ENCODE data around the gene MYOD1.

MYOD1 gene

DNA sequence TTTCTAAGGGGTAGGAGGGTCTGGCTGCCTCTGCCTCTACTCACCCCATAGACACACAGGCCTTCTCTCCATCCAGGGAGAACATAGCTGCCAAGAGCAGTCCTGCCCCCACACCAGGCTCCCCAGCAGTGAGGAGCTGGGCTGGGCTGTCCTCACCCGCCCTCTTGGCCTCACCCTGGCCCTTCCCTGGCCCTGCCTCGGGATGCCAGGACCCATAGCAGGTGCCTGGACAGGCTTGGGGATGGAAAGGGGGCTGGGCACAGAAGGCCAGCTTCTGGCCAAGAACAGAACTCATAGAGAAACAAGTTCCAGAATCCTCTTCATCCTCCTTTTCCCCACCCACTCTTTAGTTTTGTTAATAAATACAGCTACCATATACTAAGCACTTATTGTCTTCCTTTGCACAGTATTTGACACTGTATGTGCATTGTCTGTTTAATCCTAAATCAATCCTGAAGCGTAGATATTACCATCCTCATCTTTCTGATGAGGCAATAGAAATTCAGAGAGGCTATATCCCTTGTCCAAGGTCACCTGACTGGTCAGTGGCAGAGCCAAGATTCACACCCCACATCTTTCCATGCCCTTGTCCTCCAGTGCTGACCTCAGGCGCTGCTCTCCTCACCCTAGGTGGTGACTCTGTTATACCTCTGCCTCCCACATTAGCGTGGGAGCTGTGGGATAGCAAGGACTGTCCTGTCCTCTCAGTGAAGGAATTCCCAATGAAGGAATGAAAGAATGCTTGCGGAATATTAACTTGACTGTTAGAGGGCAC is 22.0 kb upstream of the MYOD1 start:
- no peaks in the 10 kb centered on the region for H3F3A ChIP-seq (ENCODE audit: insufficient read depth, low read length)
- H3K27me3 ChIP-seq (ENCODE audit: insufficient read depth, low read length), result no peaks in the 10 kb centered on the region
- H3K4me3 ChIP-seq (ENCODE audit: low read depth, low read length, poor library complexity, severe bottlenecking), result no peak overlapping the region
- no peak overlapping the region for H3K9ac ChIP-seq (ENCODE audit: low read length)
- no peaks in the 10 kb centered on the region for H3K9me3 ChIP-seq (ENCODE audit: low read length)
- no peaks in the 10 kb centered on the region for H4K20me1 ChIP-seq (ENCODE audit: insufficient read depth, low read length)
- no peaks in the 10 kb centered on the region for H3K79me2 ChIP-seq (ENCODE audit: insufficient read depth, low read length)
- no peaks in the 10 kb centered on the region for H3K9me2 ChIP-seq (ENCODE audit: low read depth, low read length)
- no peak overlapping the region for H2AFZ ChIP-seq (ENCODE audit: low read length)
- H3K4me1 ChIP-seq (ENCODE audit: insufficient read depth, low read length, severe bottlenecking), result no peaks in the 10 kb centered on the region
- no peak overlapping the region for H3K4me2 ChIP-seq (ENCODE audit: low read length)
- no peak for TF ChIP-seq EZH2 (IDR thresholded peaks at IDR 0.05; ENCODE audit: borderline replicate concordance, low read length)
- TF ChIP-seq, protein P1, sequence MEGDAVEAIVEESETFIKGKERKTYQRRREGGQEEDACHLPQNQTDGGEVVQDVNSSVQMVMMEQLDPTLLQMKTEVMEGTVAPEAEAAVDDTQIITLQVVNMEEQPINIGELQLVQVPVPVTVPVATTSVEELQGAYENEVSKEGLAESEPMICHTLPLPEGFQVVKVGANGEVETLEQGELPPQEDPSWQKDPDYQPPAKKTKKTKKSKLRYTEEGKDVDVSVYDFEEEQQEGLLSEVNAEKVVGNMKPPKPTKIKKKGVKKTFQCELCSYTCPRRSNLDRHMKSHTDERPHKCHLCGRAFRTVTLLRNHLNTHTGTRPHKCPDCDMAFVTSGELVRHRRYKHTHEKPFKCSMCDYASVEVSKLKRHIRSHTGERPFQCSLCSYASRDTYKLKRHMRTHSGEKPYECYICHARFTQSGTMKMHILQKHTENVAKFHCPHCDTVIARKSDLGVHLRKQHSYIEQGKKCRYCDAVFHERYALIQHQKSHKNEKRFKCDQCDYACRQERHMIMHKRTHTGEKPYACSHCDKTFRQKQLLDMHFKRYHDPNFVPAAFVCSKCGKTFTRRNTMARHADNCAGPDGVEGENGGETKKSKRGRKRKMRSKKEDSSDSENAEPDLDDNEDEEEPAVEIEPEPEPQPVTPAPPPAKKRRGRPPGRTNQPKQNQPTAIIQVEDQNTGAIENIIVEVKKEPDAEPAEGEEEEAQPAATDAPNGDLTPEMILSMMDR (IDR thresholded peaks at IDR 0.05; ENCODE audit: low read length), result no peak
- H3K27ac ChIP-seq (ENCODE audit: low read depth, low read length, poor library complexity, severe bottlenecking), result no peak overlapping the region
- no peaks in the 10 kb centered on the region for H3K36me3 ChIP-seq (ENCODE audit: insufficient read depth, low read length)

DNA sequence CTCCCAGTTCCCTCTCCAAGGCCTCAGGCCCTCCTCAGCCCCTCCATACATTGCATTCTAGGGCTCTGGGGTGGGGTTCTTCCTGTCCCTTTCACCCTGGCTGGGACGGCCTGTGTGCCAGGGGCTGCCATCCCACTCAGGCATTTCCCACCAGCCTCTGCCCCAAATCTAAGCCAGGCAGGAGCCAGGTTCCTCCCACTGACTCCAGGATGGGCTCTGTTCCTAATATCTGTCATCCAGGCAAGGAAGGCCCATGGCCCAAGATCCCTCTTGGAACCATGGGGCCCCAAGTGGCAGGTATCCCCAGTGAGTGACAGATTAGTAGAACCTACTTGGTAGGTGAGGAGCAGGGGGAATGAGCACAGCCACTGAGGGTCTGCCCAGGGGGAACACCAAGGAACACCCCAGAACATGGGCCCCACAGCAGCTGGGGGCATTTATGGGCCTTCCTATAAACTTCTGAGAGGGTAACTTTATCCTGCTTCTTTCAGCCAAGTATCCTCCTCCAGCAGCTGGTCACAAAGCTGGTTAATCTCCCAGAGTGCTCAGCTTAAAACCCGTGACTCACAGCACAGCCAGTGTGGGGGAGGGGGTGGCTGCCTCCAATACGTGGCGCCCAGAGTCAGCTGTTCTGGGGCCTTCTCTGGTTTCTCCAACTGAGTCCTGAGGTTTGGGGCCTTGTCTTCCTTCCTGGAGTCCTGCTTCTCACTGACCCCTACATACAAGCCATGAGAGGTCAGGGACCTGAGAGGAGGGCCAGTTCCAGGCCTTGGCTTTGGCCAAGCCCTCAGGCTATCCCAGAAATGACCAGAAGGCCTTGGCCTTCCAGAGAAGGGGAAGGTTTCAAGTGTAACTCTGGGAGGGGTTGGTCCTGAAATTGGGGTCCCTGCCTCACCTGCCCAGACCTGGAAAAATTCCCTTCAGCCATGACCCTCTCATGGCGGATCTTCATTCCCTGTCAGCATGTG is 19.9 kb upstream of the MYOD1 start:
- Histone ChIP-seq H4K20me1 (ENCODE audit: insufficient read depth, low read length) (no peaks in the 10 kb centered on the region), H3K27me3 (ENCODE audit: insufficient read depth, low read length) (no peaks in the 10 kb centered on the region), H2AFZ (ENCODE audit: low read length) (no peak overlapping the region), H3K9ac (ENCODE audit: low read length) (no peak overlapping the region), H3K9me3 (ENCODE audit: low read length) (no peaks in the 10 kb centered on the region), H3K4me3 (ENCODE audit: low read depth, low read length, poor library complexity, severe bottlenecking) (no peak overlapping the region), H3K27ac (ENCODE audit: low read depth, low read length, poor library complexity, severe bottlenecking) (no peak overlapping the region), H3K4me2 (ENCODE audit: low read length) (no peak overlapping the region), H3F3A (ENCODE audit: insufficient read depth, low read length) (no peaks in the 10 kb centered on the region), H3K79me2 (ENCODE audit: insufficient read depth, low read length) (no peaks in the 10 kb centered on the region), H3K4me1 (ENCODE audit: insufficient read depth, low read length, severe bottlenecking) (no peaks in the 10 kb centered on the region), H3K36me3 (ENCODE audit: insufficient read depth, low read length) (no peaks in the 10 kb centered on the region), H3K9me2 (ENCODE audit: low read depth, low read length) (no peaks in the 10 kb centered on the region)
- TF ChIP-seq, protein P1 (IDR thresholded peaks at IDR 0.05; ENCODE audit: low read length), result no peak
- TF ChIP-seq EZH2 (IDR thresholded peaks at IDR 0.05; ENCODE audit: borderline replicate concordance, low read length), result no peak

DNA sequence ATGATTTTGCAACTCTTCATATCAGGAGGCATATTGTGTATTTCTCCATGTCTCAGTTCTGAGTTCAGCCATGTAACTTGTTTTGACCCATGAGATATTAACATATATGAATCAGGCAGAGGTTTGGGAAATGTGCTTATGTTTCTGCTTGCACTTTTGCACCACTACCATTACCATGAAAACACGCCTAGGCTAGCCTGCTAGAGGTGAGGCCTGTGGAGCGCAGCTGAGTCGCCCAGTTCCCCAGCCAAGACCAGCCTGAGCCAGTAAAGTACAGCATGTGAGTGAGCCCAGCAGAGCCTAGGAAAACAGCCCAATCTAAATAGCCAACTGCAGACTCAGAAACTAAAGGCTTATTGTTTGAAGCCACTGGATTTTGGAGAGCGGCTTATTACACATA is 18.4 kb upstream of the MYOD1 start:
- no peaks in the 10 kb centered on the region for H3K79me2 ChIP-seq (ENCODE audit: insufficient read depth, low read length)
- no peaks in the 10 kb centered on the region for H3K27me3 ChIP-seq (ENCODE audit: insufficient read depth, low read length)
- H3K4me1 ChIP-seq (ENCODE audit: insufficient read depth, low read length, severe bottlenecking), result no peaks in the 10 kb centered on the region
- no peak for TF ChIP-seq EZH2 (IDR thresholded peaks at IDR 0.05; ENCODE audit: borderline replicate concordance, low read length)
- TF ChIP-seq, protein P1 (IDR thresholded peaks at IDR 0.05; ENCODE audit: low read length), result no peak
- no peak overlapping the region for H2AFZ ChIP-seq (ENCODE audit: low read length)
- no peak overlapping the region for H3K4me2 ChIP-seq (ENCODE audit: low read length)
- H3K9ac ChIP-seq (ENCODE audit: low read length), result no peak overlapping the region
- H3K27ac ChIP-seq (ENCODE audit: low read depth, low read length, poor library complexity, severe bottlenecking), result no peak overlapping the region
- no peaks in the 10 kb centered on the region for H3K9me2 ChIP-seq (ENCODE audit: low read depth, low read length)
- no peaks in the 10 kb centered on the region for H3F3A ChIP-seq (ENCODE audit: insufficient read depth, low read length)
- no peaks in the 10 kb centered on the region for H3K9me3 ChIP-seq (ENCODE audit: low read length)
- H3K4me3 ChIP-seq (ENCODE audit: low read depth, low read length, poor library complexity, severe bottlenecking), result no peak overlapping the region
- no peaks in the 10 kb centered on the region for H4K20me1 ChIP-seq (ENCODE audit: insufficient read depth, low read length)
- H3K36me3 ChIP-seq (ENCODE audit: insufficient read depth, low read length), result no peaks in the 10 kb centered on the region

Measured in OCI-LY1 (cell line).